Measurements from ENCODE around the gene POU3F3. TPM values are rescaled to one million over a fixed set of nuclear protein-coding genes. Genes with fewer than 3 reads are reported as not detected.
A peak's percentile ranks its signal among the peaks of the same experiment; 100 is the strongest.

POU3F3 gene
- total RNA-seq, 1 donor from 2014 or later, result not detected

DNA sequence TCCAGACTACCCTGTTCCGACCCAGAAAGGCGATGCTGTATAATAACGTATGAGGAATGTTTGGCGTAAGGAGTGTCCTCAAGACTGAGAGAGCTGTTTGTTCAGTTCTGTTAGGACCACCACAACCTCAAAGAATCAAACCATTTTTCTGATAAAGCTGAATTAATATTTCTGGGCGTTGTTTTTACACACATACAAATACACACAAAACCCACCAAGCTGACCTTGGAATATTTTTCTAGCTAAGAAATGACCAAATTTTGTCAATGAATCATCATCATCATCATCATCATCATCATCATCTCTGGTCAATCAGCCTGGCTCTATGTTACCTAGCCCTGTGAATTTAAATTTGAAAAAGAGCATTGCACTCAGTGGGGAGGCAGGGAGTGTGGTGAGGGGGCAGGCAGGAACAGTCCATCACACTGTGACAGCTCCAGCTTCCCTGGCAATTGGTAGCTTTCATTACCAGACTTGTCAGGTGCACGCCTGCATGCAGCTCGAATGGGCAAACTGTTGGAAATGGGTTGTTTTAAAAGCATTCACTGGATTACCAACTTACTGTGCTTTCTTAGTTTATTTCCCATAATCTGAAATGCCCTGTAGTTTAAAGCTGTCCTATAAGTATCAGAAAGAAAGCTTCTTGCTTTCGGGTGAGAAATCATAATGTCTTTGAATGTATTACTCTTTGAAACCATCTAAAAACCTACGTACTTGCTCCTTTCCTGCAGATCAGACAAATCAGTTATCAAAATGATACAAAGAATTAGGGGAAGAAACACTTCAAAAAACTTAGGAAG, 6.9 kb upstream of the POU3F3 start:
- DNase-seq (ENCODE audit: low read depth in 2 of 2), result no peak

DNA sequence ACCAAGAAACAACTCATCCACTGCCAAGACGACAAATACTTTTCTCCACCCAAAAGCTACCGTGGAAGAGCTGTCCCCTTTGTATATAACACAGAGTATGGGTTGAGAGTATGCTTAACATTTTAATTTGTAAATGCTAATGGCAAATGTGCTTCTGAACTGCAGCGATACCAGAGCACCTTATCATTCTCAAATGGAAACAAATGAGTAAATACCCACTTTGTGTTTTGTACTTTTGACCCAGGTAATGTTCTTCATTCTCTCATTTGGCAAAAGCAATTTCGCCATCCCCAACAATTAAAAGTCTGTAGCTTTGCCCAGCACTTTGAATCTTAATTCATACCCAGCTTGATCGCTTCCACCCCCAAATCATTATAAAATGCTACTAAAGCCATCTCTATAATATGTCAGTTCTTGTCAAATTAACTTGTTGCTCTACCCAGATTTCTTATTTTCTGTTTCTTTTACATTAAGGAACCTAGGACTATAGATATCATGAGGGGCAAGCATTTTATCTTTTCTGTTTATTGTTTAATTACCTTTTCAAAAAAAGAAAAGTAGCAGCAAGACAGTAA, 6.2 kb upstream of the POU3F3 start:
- no peak for DNase-seq (ENCODE audit: low read depth in 2 of 2)

DNA sequence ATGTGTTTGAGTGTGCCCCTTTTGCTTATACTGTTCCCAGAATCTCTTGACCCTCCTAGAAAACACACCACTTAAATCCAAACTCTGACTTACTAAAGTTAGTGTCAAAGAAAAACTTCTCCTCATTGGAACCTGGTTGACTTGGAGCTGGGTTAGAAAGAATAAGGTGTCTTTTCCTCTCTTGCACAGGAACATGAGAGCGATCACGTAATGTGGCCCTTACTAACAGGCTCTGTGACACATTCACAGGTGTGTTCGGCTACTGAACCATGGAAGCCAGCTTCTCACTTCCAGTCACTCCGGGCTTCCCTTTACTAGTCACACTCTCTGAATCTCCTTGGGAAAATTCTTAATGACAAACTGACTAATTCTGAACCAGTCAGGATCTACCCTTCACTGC, 5.4 kb upstream of the POU3F3 start:
- DNase-seq (ENCODE audit: low read depth in 2 of 2), result no peak

DNA sequence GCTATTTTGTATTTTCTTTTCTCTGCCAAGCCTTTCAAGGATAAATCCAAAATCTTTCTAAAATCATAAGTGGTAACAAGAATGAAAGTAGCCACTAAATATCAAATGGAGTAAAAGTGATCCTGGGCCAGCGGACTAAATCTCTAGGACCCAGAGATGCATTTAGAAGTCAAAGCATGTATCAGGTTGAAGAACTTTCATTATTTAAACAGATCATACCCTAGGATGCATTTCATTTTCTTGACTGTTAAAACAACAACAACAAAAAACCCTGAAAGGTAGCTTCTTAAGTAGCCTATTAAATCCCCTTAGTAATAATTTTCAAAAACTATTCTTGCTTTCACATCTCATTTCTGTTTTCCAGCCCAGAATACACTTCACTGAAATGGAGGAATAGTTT, 4.8 kb upstream of the POU3F3 start:
- no peak for DNase-seq (ENCODE audit: low read depth in 2 of 2)

DNA sequence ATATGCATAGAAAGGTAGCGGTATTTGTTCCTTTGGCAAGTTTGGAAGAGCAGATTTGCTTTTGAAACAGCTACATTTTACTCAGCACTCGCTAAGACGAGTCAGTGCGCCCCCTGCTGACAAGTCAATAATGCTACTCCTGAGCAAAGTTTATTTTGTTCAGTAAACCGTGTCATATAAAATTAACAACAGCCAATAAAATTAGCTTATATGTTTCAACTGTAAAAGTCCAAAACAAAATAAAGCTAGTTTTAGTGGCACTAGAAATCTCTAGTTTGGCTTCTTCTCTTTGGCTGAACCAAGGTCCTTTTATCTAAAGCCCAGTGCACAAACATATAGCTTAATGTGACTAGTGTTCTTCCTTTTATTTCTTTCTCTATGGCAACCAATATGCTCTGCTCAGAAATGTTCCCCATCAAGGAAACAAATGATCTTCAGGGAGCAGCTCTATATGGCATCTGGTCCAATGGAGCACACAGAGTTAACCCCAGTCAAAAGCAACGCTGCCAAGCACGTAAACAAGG, 4.2 kb upstream of the POU3F3 start:
- DNase-seq (ENCODE audit: low read depth in 2 of 2), result peak; percentile 17 to 65

DNA sequence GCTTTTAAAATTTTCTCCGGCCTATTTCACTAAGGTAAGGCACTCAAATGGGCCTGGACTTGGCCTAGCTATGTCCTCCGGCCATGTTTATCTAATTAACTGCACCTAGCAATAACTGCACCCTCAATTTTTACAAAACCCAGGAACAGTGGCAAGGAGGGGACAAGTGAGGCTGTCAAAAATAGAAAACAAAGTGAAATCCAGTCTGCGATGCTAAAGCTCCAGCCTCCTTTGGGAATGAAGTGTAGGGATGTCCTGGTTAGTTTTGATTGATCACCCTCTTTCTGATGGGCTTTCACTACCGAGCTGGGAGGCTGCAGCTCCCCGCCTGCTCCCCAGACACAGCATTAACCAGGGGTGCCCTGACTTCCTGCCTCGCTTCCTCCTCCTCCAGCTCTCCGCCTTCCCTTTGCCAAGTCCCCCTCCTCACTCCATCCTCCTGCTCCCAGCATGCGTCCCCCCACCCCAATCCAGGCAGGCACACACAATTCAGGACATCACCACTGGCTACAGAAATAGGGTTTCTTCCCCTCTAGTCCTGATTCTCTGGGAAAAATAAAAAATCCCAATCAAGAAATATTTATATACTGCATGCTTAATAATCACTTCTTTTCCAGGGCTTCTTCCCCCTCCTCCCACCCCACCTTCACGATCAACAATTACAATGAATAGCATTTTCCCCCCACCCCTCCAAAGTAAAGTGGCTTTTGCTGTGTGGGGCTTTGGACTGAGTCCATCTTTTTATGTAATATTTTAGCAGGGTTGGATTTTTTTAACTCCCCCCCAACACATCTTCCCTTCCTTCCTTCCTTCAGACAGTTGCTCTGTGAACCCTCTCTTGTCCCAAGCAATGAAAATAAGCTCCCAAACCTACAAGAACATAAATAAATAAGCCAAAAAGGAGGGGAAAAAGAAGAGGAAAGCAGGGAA, 3.3 kb upstream of the POU3F3 start:
- DNase-seq (ENCODE audit: low read depth in 2 of 2), result no peak

DNA sequence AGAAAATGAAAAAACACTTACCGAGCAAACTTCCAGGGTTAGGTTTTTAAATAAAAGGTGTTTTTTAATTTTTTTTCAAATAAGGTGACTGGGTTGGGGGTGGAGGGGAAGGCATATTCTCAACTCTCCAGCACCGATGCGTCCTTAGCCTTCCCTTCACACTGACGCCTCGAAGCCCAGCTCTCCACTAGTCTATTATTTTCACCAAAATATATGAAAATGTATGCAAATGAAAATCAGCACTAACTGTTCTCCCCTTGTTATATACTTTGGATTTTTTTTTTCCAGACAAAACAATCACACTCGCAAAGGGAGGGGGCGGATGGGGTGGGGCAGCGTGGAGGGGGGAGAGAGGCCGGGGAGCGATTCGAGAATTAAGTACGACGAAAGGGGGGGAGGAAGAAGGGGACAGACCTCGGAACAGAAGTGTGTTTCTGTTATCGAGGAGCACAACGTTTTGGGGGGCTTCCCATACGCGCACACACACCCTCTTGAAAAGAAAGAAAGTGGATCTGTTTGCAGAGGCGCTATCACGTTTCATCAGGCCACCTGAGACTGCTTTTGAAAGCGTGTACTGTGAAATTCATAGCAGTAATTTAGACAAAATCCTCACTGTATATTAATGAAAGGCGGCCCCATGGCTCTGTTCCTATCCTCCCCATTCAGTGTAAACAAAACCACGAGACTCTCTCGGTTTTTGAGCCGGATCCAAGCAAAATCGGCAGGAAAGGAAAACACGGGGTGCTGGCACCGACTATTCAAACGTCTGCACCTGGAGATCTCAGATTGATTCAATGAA, 2.4 kb upstream of the POU3F3 start:
- no peak for DNase-seq (ENCODE audit: low read depth in 2 of 2)

DNA sequence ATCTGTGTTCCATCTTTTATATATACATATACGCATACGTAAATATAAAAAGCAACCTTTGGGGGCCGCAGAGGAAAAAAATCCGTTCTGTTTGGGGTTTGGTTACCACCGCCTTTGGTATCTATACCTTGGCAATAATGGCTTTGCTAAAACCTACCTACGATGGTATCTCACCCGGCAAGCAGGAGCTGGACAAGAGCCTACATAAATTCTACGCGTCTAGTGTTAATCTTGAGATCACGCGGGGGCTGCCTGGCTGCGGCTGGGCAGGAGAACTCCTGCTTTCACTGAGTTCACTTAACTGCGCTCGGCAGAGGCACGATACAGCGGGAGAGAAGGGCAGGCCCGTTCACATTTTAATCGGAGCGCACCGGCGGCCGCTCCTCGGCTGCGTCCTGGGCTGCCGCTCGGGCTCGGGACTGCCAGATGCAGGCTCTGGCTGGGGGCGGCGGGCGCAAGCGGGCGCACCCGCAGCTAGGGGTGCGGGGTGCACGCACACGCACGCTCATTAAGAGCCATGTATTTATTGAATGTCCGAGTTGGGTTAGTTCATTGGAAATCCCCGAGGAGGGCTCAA, 1.7 kb upstream of the POU3F3 start:
- no peak for DNase-seq (ENCODE audit: low read depth in 2 of 2)

DNA sequence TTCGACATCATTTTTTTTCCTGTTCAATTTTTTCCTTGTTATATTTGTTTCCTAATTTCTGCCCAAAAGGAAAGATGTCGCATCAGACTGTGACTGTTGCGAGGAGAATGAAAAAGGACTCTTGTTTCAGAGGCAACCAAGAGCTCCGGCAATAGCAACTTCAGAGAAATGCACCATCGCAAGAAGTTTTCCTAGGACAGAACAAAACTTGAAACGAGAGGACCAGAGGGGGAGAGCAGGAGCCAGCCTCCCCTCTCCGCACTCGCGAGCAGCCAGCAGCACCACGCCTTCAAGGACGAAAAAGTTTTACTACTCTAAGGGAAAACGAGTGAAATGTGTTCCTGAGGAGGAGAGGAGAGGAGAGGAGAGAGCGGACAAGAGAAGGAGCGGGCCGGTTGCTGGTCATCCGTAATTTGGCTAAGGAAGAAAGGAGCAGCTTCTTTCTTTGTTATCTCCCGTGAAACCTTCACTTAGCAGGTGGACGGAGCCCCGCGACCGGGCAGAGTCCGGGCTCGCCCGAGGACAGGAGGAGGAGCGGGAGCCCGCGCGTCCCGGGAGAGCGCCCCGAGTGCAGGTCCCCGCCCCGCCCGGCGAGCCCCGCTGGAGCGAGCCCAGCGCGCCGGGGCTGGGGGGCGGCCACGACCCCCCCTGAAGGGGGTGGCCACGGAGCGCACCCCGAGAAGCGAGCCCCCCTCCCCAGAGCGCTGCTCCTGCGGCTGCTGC, 744 bp downstream of the POU3F3 start:
- no peak for DNase-seq (ENCODE audit: low read depth in 2 of 2)

DNA sequence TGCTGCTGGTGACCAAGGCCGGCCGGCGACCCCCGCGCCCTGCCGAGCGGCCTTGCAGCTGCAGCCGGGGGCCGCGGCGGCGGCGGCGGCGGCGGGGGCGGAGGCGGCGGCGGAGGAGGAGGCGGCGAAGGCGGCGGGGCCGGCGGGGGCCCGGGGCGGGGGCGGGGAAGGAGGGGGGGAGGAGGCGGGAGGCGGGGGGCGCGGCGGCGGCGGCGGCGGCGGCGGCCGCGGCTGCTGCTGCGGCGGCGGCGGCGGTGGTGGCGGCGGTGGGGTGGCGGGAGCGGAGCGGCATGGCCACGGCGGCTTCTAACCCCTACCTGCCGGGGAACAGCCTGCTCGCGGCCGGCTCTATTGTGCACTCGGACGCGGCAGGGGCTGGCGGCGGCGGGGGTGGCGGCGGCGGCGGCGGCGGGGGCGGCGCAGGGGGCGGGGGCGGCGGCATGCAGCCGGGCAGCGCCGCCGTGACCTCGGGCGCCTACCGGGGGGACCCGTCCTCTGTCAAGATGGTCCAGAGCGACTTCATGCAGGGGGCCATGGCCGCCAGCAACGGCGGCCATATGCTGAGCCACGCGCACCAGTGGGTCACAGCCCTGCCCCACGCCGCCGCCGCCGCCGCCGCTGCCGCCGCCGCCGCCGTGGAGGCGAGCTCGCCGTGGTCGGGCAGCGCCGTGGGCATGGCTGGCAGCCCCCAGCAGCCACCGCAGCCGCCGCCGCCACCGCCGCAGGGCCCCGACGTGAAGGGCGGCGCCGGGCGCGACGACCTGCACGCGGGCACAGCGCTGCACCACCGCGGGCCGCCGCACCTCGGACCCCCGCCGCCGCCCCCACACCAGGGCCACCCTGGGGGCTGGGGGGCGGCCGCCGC, 1.5 kb downstream of the POU3F3 start:
- DNase-seq (ENCODE audit: low read depth in 2 of 2), result no peak

DNA sequence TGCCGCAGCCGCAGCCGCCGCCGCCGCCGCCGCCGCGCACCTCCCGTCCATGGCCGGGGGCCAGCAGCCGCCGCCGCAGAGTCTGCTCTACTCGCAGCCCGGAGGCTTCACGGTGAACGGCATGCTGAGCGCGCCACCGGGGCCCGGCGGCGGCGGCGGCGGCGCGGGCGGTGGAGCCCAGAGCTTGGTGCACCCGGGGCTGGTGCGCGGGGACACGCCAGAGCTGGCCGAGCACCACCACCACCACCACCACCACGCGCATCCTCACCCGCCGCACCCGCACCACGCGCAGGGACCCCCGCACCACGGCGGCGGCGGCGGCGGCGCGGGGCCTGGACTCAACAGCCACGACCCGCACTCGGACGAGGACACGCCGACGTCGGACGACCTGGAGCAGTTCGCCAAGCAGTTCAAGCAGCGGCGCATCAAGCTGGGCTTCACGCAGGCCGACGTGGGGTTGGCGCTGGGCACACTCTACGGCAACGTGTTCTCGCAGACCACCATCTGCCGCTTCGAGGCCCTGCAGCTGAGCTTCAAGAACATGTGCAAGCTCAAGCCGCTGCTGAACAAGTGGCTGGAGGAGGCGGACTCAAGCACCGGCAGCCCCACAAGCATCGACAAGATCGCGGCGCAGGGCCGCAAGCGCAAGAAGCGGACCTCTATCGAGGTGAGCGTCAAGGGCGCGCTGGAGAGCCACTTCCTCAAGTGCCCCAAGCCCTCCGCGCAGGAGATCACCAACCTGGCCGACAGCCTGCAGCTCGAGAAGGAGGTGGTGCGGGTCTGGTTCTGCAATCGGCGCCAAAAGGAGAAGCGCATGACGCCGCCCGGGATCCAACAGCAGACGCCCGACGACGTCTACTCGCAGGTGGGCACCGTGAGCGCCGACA, 2.4 kb downstream of the POU3F3 start:
- DNase-seq (ENCODE audit: low read depth in 2 of 2), result no peak

DNA sequence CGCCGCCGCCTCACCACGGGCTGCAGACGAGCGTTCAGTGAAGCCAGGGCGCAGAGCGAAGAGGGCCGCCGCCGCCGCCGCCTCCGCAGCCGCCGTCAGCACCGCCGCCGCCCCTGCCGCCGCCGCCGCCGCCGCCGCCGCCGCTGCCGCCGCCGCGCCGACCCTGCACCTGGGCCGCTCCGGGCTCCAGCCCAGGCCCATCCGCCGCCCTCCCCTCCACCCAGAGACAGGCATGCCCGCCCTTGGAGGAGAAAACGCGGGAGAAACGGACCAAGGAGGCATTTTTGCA, 3.0 kb downstream of the POU3F3 start:
- no peak for DNase-seq (ENCODE audit: low read depth in 2 of 2)

DNA sequence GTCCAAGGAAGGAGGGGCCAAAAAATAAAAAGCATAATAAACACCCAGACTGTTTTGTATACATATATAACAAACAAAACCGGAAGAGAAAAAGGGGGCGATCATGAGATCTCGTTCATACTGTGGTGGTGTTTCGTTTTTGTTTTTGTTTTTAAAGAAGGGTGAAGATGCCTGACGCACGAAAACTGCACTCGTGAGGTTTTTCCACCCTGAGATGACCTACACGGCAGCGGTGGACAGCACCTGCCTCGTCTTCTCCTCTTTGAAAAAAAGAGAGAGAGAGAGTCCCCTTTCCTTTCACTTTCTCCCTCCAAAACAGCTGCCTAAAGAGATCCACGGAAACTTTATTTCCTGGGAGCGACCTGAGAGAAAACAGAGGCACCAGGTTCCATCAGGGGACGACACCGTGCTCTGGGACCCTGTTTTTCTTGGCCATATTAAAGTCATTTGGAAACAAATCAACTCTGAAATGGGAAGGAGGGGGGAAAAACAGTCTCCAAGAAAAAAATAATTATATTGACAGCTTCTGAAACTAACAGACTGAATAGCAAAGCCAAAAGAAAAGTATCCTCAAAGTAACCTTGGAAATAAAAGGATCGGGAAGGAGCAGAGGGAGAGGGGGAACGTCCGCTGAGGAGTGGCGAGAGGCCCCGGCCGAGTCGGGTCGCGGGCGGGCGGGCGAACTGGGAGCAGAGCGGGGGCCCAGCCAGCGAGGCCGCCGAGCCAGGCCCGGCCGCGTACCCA, 3.5 kb downstream of the POU3F3 start:
- DNase-seq (ENCODE audit: low read depth in 2 of 2), result no peak

DNA sequence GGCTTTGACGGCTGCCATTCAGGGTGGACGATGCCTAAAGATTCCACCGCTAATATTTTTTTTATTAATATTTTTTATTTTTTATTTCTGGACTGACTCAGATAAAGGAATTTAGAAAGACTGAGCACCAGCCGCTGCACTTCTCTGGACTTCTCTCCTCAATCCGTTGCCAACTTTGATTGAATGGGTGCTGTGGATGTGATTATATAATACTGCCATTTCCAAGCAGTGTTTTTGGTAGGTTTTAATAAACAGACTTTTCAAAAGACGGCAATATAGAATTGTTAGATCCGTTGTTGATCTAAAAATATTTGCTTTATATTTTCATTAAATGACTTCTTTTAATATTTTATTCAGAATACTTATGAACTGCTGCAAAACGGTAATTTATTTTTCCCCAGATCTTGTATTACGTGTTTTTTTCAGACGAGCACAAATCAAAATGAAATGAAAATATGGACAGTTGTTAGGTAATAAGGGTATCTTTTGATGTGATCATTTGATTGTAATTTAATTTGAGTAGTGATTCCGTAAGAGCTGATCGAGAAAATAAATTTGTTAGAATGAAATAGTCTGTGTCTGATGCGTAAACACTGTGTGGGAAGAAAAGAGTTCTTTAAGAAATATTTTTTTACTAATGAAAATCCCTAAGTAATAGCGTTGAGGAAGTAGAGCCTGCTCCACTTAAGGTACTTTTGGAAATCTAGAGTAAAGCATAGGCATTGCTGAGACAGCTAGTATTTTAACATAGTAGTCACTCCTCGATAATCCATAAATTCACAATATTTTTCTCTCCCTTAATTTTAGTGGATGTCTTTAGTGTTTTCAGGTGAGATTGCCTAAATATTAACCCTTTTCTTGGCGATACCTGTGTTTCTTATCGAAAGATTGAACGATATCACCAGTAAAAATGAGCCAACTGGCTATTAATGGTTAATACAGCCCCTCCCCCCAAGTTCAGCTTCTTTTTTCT, 4.4 kb downstream of the POU3F3 start:
- no peak for DNase-seq (ENCODE audit: low read depth in 2 of 2)

DNA sequence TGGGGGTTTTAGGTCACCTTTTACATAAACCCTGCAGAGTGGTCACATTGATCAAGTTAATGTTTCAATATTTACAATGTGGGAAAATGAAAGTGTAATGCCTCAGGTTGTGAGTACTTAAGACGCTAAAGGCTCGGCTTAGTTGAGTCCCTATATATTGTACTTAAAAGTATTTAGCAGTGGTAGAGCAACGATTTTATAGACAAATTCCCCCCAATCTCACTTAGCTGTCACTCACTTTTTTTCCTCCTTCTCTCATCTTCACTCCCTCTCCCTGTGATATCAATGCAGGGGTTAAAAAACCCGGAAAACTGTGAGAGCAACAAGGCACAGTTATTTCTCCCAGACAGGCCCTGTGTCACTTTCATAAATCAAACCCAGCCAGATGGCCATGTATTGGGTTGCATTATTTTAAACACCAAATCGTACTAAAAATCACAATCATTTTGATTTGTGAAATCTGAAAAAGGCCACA, 5.4 kb downstream of the POU3F3 start:
- no peak for DNase-seq (ENCODE audit: low read depth in 2 of 2)

DNA sequence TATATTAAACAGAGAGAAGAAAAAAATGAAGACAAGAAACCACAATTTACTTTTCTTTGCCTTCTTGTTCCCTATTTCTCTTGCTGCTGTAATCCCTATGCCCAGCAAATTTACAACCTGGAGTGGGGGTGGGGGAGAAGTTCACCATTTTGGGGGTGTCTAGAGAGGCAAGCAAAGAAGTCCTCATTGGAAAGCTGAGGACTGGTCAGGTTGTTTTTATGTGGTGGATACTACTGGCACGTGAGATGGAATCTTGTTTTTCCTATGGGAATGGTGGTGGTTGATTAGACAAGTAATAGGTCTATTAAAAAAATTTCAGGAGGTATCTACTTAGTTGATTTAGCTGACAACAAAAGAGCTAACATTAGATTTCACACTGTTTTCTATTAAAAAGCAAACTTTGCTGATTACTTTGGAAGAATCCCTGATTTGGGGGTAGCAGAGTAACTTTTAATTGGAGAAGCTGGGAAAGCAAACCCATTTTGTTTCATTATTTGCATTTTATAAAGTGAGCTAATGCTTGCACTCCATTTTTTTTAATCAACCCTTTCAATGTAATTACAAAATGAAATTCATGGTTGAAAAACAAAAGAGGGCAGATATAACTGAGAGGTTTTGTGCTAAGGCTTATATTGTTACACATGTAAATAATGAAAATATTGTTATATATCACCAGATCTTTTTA, 6.0 kb downstream of the POU3F3 start:
- no peak for DNase-seq (ENCODE audit: low read depth in 2 of 2)
